ENCODE measurements around the gene PADI2. TPM values are rescaled to one million over a fixed set of nuclear protein-coding genes. Genes with fewer than 3 reads are reported as not detected.

PADI2 gene
- total and polyA plus RNA-seq, 2 donors (not counting 3 experiments of a cell fraction or from before 2014, with no cell fraction given), result not detected

DNA sequence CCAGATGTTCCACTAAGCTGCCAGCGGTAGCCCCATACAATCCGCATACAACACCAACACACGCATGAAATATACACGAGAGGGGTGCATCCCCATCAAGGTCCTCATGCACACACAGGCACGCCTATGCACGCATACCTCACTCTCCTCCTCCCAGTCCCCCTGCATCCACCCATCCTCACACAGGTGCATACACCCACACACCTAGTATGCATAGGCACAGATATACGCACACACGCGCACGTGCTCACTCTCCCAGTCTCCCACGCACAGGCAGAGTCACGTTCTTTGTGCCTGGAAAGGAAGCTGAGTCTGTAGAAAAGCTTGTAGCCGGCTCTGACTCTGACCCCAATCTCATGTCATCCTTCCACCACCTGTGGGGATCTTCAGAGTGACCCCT is 16.9 kb upstream of the PADI2 start:
- no peak for FAIRE-seq
- BruUV-seq (replicated peaks), result no TSS peak
- Histone ChIP-seq H3K4me2 (ENCODE audit: insufficient read depth, low read length) (no peak overlapping the region), H3K4me1 (ENCODE audit: control insufficient read depth, extremely low read depth, insufficient read depth, low read length) (no peaks in the 10 kb centered on the region), H3K27ac (ENCODE audit: insufficient read depth, low read depth, low read length) (no peak overlapping the region), H3K27me3 (ENCODE audit: control insufficient read depth in 2 of 2, insufficient read depth in 2 of 2, low read length in 2 of 2) (peaks cover 0 to 9% of the 10 kb centered on the region in 2 experiments), H3K36me3 (ENCODE audit: control insufficient read depth in 2 of 2, extremely low read depth in 1 of 2, insufficient read depth in 2 of 2, low read length in 2 of 2) (no peaks in the 10 kb centered on the region), H4K20me1 (replicated peaks; ENCODE audit: control insufficient read depth, extremely low read depth, insufficient read depth, low read length) (no peaks in the 10 kb centered on the region), H3K9ac (replicated peaks; ENCODE audit: extremely low read depth, insufficient read depth, low read length) (no peak overlapping the region), H3K4me3 (replicated peaks in 1 of 3; ENCODE audit: insufficient read depth in 1 of 3, low read depth in 1 of 3, low read length in 3 of 3) (no peak overlapping the region), H3K9me1 (replicated peaks; ENCODE audit: control insufficient read depth, extremely low read depth, insufficient read depth, low read length) (no peaks in the 10 kb centered on the region), H2AFZ (ENCODE audit: low read depth, low read length) (no peak overlapping the region), H3K9me3 (replicated peaks; ENCODE audit: control insufficient read depth, insufficient read depth, low read length) (no peaks in the 10 kb centered on the region), H3K79me2 (ENCODE audit: control insufficient read depth, insufficient read depth, low read length) (no peaks in the 10 kb centered on the region)
- ChIA-PET CTCF (interaction anchor here (1.3 kb wide), 1 partner anchor 9 kb away, joined by 3 read pairs; no protein-coding TSS in a partner anchor), POLR2A (no interaction called here)
- DNase-seq (ENCODE audit: low read depth, low spot score), result no peak
- dilution Hi-C loops (cut with MboI; ENCODE audit: extremely low pct_ligation_motif_present, low sequenced_read_pairs), result no loop called here
- no peak for TF ChIP-seq POLR2A (IDR thresholded peaks at IDR 0.05; ENCODE audit: low read depth, low read length)
- no peak for TF ChIP-seq GATA2 (IDR thresholded peaks at IDR 0.05; ENCODE audit: insufficient read depth, insufficient read length, low read depth, low read length)
- TF ChIP-seq EZH2 (IDR thresholded peaks at IDR 0.05; ENCODE audit: borderline replicate concordance, low read depth, low read length, severe bottlenecking), result no peak
- no peak for TF ChIP-seq MYC (IDR thresholded peaks at IDR 0.05; ENCODE audit: low read depth, low read length)
- TF ChIP-seq FOS (IDR thresholded peaks at IDR 0.05; ENCODE audit: borderline replicate concordance, insufficient read depth, low read length), result no peak
- intact Hi-C loops (cut with micrococcal nuclease), result no loop called here

DNA sequence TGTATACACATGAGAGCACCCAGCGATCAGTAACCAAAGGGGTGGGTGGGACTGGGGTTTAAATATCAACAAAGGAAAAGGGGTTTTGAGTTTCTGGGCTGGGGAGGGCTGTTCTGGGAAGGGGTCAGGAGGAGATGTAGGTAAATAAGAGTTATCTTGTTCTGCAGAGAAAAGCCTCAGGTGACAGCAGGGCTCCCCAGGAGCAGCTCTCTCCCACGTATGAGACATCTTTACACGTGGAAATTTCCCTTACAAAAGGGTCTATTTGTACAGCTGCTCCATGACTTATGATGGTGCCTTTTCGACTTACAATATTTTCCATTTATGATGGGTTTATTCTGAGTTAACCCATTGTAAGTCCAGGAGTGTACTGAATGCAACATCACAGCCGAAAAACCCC is 16.3 kb upstream of the PADI2 start:
- H3K9me3 ChIP-seq (replicated peaks; ENCODE audit: control insufficient read depth, insufficient read depth, low read length), result no peaks in the 10 kb centered on the region
- no peaks in the 10 kb centered on the region for H3K79me2 ChIP-seq (ENCODE audit: control insufficient read depth, insufficient read depth, low read length)
- no peaks in the 10 kb centered on the region for H3K36me3 ChIP-seq (ENCODE audit: control insufficient read depth in 2 of 2, extremely low read depth in 1 of 2, insufficient read depth in 2 of 2, low read length in 2 of 2)
- H2AFZ ChIP-seq (ENCODE audit: low read depth, low read length), result no peak overlapping the region
- no peak overlapping the region for H3K4me2 ChIP-seq (ENCODE audit: insufficient read depth, low read length)
- BruUV-seq (replicated peaks), result no TSS peak
- DNase-seq (ENCODE audit: low read depth, low spot score), result no peak
- no peak overlapping the region for H3K9ac ChIP-seq (replicated peaks; ENCODE audit: extremely low read depth, insufficient read depth, low read length)
- FAIRE-seq, result no peak
- ChIA-PET CTCF (interaction anchor here (1.3 kb wide), 1 partner anchor 9 kb away, joined by 3 read pairs; no protein-coding TSS in a partner anchor), POLR2A (no interaction called here)
- no peaks in the 10 kb centered on the region for H3K9me1 ChIP-seq (replicated peaks; ENCODE audit: control insufficient read depth, extremely low read depth, insufficient read depth, low read length)
- dilution Hi-C loops (cut with MboI; ENCODE audit: extremely low pct_ligation_motif_present, low sequenced_read_pairs) (no loop called here), intact Hi-C loops (cut with micrococcal nuclease) (no loop called here)
- no peak overlapping the region for H3K27ac ChIP-seq (ENCODE audit: insufficient read depth, low read depth, low read length)
- no peak overlapping the region for H3K4me3 ChIP-seq (replicated peaks in 1 of 3; ENCODE audit: insufficient read depth in 1 of 3, low read depth in 1 of 3, low read length in 3 of 3)
- TF ChIP-seq, protein P1, sequence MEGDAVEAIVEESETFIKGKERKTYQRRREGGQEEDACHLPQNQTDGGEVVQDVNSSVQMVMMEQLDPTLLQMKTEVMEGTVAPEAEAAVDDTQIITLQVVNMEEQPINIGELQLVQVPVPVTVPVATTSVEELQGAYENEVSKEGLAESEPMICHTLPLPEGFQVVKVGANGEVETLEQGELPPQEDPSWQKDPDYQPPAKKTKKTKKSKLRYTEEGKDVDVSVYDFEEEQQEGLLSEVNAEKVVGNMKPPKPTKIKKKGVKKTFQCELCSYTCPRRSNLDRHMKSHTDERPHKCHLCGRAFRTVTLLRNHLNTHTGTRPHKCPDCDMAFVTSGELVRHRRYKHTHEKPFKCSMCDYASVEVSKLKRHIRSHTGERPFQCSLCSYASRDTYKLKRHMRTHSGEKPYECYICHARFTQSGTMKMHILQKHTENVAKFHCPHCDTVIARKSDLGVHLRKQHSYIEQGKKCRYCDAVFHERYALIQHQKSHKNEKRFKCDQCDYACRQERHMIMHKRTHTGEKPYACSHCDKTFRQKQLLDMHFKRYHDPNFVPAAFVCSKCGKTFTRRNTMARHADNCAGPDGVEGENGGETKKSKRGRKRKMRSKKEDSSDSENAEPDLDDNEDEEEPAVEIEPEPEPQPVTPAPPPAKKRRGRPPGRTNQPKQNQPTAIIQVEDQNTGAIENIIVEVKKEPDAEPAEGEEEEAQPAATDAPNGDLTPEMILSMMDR (IDR thresholded peaks at IDR 0.05; ENCODE audit: extremely low read depth in 1 of 2, insufficient read depth in 1 of 2, low read depth in 1 of 2, low read length in 2 of 2), result no peak
- TF ChIP-seq MYC (IDR thresholded peaks at IDR 0.05; ENCODE audit: low read depth, low read length) (no peak), POLR2AphosphoS5 (IDR thresholded peaks at IDR 0.05; ENCODE audit: insufficient read depth, low read depth, low read length) (no peak), JUN (IDR thresholded peaks at IDR 0.05; ENCODE audit: borderline replicate concordance, insufficient read depth, insufficient read length, low read depth) (no peak), POLR2A (IDR thresholded peaks at IDR 0.05; ENCODE audit: low read depth, low read length) (no peak), FOS (IDR thresholded peaks at IDR 0.05; ENCODE audit: borderline replicate concordance, insufficient read depth, low read length) (no peak), EZH2 (IDR thresholded peaks at IDR 0.05; ENCODE audit: borderline replicate concordance, low read depth, low read length, severe bottlenecking) (no peak), GATA2 (IDR thresholded peaks at IDR 0.05; ENCODE audit: insufficient read depth, insufficient read length, low read depth, low read length) (no peak)
- TF ChIP-seq, protein P2, sequence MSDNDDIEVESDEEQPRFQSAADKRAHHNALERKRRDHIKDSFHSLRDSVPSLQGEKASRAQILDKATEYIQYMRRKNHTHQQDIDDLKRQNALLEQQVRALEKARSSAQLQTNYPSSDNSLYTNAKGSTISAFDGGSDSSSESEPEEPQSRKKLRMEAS (IDR thresholded peaks at IDR 0.05; ENCODE audit: insufficient read depth, insufficient read length), result no peak
- H4K20me1 ChIP-seq (replicated peaks; ENCODE audit: control insufficient read depth, extremely low read depth, insufficient read depth, low read length), result no peaks in the 10 kb centered on the region
- H3K27me3 ChIP-seq (ENCODE audit: control insufficient read depth in 2 of 2, insufficient read depth in 2 of 2, low read length in 2 of 2), result peaks cover 0 to 9% of the 10 kb centered on the region in 2 experiments
- no peaks in the 10 kb centered on the region for H3K4me1 ChIP-seq (ENCODE audit: control insufficient read depth, extremely low read depth, insufficient read depth, low read length)
